ENCODE results near the gene OXA1L. TPM values are rescaled to one million over a fixed set of nuclear protein-coding genes. Genes with fewer than 3 reads are reported as not detected.

OXA1L gene
- total and polyA plus RNA-seq, 2 experiments from 2014 or later: 61.7 to 91.7 TPM

DNA sequence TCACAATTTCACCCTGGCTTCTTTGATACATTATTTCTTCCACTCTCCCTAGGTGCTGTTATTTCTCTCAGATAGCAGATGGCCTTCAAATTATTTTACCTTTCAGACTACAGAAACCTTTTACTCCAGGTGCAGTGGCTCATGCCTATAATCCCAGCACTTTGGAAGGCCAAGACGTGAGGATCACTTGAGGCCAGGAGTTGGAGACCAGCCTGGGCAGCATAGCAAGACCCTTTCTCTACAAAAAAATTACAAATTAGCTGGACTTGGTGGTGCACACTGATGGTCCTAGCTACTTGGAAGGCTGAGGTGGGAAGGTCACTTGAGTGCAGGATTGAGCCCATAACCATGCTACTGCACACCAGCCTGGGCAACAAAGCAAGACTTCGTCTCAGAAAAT, 25.7 kb downstream of the OXA1L start:
- H3K4me3 Mint-ChIP-seq: no peak overlapping the region
- H3K27ac ChIP-seq (ENCODE audit: low read depth): no peak overlapping the region

More for the DNA sequence above, 25.7 kb downstream of the OXA1L start:
- H3K27ac Mint-ChIP-seq: no peak overlapping the region
- H3K27me3 Mint-ChIP-seq (ENCODE audit: insufficient read depth, low read depth, poor library complexity): peaks cover 5% of the 10 kb centered on the region
- no peaks in the 10 kb centered on the region for H4K20me1 ChIP-seq (replicated peaks; ENCODE audit: insufficient read depth)
- no peak overlapping the region for H3K4me3 ChIP-seq
- no peaks in the 10 kb centered on the region for H3F3A ChIP-seq (replicated peaks; ENCODE audit: low read depth)
- no peak overlapping the region for H2AFZ ChIP-seq
- H3K36me3 ChIP-seq (ENCODE audit: insufficient read depth): no peaks in the 10 kb centered on the region
- peaks cover 9% of the 10 kb centered on the region for H3K4me1 ChIP-seq (ENCODE audit: insufficient read depth)
- H3K79me2 ChIP-seq (replicated peaks; ENCODE audit: insufficient read depth): no peaks in the 10 kb centered on the region
- H3K27me3 ChIP-seq (ENCODE audit: insufficient read depth): no peaks in the 10 kb centered on the region
- 0 out of 2 replicates have a peak, but pooled peaks cover 6% of the 10 kb centered on the region for H3K9me2 ChIP-seq (ENCODE audit: insufficient read depth)
- TF ChIP-seq, protein P1, sequence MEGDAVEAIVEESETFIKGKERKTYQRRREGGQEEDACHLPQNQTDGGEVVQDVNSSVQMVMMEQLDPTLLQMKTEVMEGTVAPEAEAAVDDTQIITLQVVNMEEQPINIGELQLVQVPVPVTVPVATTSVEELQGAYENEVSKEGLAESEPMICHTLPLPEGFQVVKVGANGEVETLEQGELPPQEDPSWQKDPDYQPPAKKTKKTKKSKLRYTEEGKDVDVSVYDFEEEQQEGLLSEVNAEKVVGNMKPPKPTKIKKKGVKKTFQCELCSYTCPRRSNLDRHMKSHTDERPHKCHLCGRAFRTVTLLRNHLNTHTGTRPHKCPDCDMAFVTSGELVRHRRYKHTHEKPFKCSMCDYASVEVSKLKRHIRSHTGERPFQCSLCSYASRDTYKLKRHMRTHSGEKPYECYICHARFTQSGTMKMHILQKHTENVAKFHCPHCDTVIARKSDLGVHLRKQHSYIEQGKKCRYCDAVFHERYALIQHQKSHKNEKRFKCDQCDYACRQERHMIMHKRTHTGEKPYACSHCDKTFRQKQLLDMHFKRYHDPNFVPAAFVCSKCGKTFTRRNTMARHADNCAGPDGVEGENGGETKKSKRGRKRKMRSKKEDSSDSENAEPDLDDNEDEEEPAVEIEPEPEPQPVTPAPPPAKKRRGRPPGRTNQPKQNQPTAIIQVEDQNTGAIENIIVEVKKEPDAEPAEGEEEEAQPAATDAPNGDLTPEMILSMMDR (conservative IDR thresholded peaks at IDR 0.05; ENCODE audit: low read depth in 2 of 2): no peak
- TF ChIP-seq ZNF462 (CRISPR knock-in tag; IDR thresholded peaks at IDR 0.05): no peak
- TF ChIP-seq ZNF331 (CRISPR knock-in tag; IDR thresholded peaks at IDR 0.05; ENCODE audit: low read depth): no peak
- no peak for TF ChIP-seq EZH2phosphoT487 (IDR thresholded peaks at IDR 0.05; ENCODE audit: unreplicated experiment)
- TF ChIP-seq JUNB (IDR thresholded peaks at IDR 0.05; ENCODE audit: unreplicated experiment): no peak
- TF ChIP-seq, protein P2, sequence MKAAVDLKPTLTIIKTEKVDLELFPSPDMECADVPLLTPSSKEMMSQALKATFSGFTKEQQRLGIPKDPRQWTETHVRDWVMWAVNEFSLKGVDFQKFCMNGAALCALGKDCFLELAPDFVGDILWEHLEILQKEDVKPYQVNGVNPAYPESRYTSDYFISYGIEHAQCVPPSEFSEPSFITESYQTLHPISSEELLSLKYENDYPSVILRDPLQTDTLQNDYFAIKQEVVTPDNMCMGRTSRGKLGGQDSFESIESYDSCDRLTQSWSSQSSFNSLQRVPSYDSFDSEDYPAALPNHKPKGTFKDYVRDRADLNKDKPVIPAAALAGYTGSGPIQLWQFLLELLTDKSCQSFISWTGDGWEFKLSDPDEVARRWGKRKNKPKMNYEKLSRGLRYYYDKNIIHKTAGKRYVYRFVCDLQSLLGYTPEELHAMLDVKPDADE (IDR thresholded peaks at IDR 0.05): no peak
- TF ChIP-seq STAT1 (IDR thresholded peaks at IDR 0.05; ENCODE audit: unreplicated experiment): no peak
- no peak for TF ChIP-seq ZNF114 (CRISPR knock-in tag; IDR thresholded peaks at IDR 0.05)
- no peak for TF ChIP-seq NANOG (IDR thresholded peaks at IDR 0.05; ENCODE audit: borderline replicate concordance)
- no peak for TF ChIP-seq EZH2 (IDR thresholded peaks at IDR 0.05; ENCODE audit: low read depth, unreplicated experiment)
- TF ChIP-seq POLR2AphosphoS5 (IDR thresholded peaks at IDR 0.05; ENCODE audit: low read depth): no peak
- TF ChIP-seq REST (IDR thresholded peaks at IDR 0.05; ENCODE audit: unreplicated experiment): no peak
- no peak for TF ChIP-seq CREB1 (CRISPR knock-in tag; IDR thresholded peaks at IDR 0.05; ENCODE audit: low read depth)
- peaks cover 6% of the 10 kb centered on the region; the same call in 2 of the 3 replicates for H3K9me3 Mint-ChIP-seq
- H3K4me2 ChIP-seq: no peak overlapping the region
- DNase-seq (ENCODE audit: low spot score) (no peak), ATAC-seq (no peak)
- peaks cover 11% of the 10 kb centered on the region for H3K4me1 Mint-ChIP-seq
- H3K36me3 Mint-ChIP-seq (ENCODE audit: low read depth): peaks cover 4% of the 10 kb centered on the region
